Osteoblast (primary cell): ENCODE results near the gene ARAF. TPM values are rescaled to one million over a fixed set of nuclear protein-coding genes. Genes with fewer than 3 reads are reported as not detected.

Experiments
- DNase-seq: peaks from one replicate; pipeline ENCODE4 v3.0.0; 2011; ENCODE audit warnings: low spot score, mixed read lengths; ENCODE audit not compliant: insufficient read length; ENCODE audit errors: missing footprints
- H2AFZ ChIP-seq: 2 replicates; pipeline ENCODE4 v1.6.0; 2011; ENCODE audit warnings: mild to moderate bottlenecking, low read length
- H3K27ac ChIP-seq: 2 replicates; pipeline ENCODE4 v1.5.1; 2011; ENCODE audit warnings: mild to moderate bottlenecking, low read depth, low read length, moderate library complexity
- H3K27me3 ChIP-seq: 2 replicates; pipeline ENCODE4 v1.6.0; 2012; ENCODE audit warnings: mild to moderate bottlenecking, control low read depth, inconsistent platforms, low read length, moderate library complexity; ENCODE audit not compliant: insufficient read depth
- H3K36me3 ChIP-seq: 2 replicates; pipeline ENCODE4 v1.5.1; 2011; ENCODE audit warnings: mild to moderate bottlenecking, low read length, control low read depth, moderate library complexity; ENCODE audit not compliant: insufficient read depth
- H3K4me1 ChIP-seq: 2 replicates; pipeline ENCODE4 v1.5.1; 2011; ENCODE audit warnings: mild to moderate bottlenecking, low read length, control low read depth, moderate library complexity; ENCODE audit not compliant: insufficient read depth
- H3K4me2 ChIP-seq: 2 replicates; pipeline ENCODE4 v1.6.0; 2011; ENCODE audit warnings: mild to moderate bottlenecking, low read length; ENCODE audit not compliant: insufficient read depth
- H3K4me3 ChIP-seq: fragments of 200-600 bp; sonication (generic); 3 replicates; pipeline ENCODE4 v1.5.1; 2012; ENCODE audit warnings: mild to moderate bottlenecking, low read length, inconsistent platforms; ENCODE audit not compliant: insufficient read depth
- H3K79me2 ChIP-seq: 2 replicates; pipeline ENCODE4 v1.6.0; 2012; ENCODE audit warnings: mild to moderate bottlenecking, low read length, control low read depth, inconsistent platforms; ENCODE audit not compliant: insufficient read depth
- H3K9me3 ChIP-seq: 2 replicates; pipeline ENCODE4 v1.5.1; 2011; ENCODE audit warnings: low read depth, low read length, control low read depth
- H4K20me1 ChIP-seq: 2 replicates; pipeline ENCODE4 v1.6.0; 2012; ENCODE audit warnings: mild to moderate bottlenecking, low read length, control low read depth; ENCODE audit not compliant: insufficient read depth
- total RNA-seq: library from RNA; depleted of rRNA; stranded (reverse); fragments of >200 nt; gene quantifications from 2 replicates; pipeline ENCODE4 v1.2.3, GENCODE V29; 2012
- TF ChIP-seq, protein P1 (sequence below): IDR thresholded peaks from 2 replicates; pipeline ENCODE4 v1.5.1; 2011; ENCODE audit warnings: mild to moderate bottlenecking, low read depth, low read length, moderate library complexity; ENCODE audit errors: extremely low read depth

ARAF gene
- total RNA-seq, 1 donor = 21.0 TPM

DNA sequence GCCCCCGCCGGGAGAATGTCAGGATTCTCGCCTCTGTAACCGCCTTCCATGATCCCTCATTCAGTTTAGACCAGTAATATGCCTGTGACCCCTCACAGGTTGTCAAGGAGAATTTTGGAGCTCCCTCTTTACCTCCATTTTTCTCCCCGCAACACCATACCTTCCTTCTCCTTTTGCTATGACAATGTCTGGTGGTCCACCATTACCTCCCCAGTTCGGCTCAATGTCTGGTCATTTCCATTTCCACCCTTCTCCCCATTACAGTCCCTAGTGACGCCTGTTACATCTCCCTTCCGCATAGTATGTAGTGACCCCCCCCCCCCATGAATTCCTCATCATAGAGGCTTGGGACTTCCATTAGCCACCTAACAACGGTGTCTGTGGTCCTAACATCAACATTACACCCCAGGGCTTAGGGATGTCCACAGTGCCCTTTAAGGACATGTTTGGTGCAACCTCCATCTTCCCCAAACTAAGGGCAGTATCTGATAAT, 700 bp downstream of the ARAF start:
- Histone ChIP-seq H3K27me3 (no peaks in the 10 kb centered on the region), H3K4me1 (peaks cover 25% of the 10 kb centered on the region), H3K4me2 (peak overlapping the region; percentile 94), H3K36me3 (peaks cover 18% of the 10 kb centered on the region), H3K27ac (peak overlapping the region; percentile 95), H2AFZ (no peak overlapping the region), H4K20me1 (peaks cover 4% of the 10 kb centered on the region), H3K4me3 (peak overlapping the region; percentile 80), H3K9me3 (no peaks in the 10 kb centered on the region), H3K79me2 (peaks cover 33% of the 10 kb centered on the region)
- no peak for DNase-seq
- TF ChIP-seq, protein P1, sequence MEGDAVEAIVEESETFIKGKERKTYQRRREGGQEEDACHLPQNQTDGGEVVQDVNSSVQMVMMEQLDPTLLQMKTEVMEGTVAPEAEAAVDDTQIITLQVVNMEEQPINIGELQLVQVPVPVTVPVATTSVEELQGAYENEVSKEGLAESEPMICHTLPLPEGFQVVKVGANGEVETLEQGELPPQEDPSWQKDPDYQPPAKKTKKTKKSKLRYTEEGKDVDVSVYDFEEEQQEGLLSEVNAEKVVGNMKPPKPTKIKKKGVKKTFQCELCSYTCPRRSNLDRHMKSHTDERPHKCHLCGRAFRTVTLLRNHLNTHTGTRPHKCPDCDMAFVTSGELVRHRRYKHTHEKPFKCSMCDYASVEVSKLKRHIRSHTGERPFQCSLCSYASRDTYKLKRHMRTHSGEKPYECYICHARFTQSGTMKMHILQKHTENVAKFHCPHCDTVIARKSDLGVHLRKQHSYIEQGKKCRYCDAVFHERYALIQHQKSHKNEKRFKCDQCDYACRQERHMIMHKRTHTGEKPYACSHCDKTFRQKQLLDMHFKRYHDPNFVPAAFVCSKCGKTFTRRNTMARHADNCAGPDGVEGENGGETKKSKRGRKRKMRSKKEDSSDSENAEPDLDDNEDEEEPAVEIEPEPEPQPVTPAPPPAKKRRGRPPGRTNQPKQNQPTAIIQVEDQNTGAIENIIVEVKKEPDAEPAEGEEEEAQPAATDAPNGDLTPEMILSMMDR = no peak

DNA sequence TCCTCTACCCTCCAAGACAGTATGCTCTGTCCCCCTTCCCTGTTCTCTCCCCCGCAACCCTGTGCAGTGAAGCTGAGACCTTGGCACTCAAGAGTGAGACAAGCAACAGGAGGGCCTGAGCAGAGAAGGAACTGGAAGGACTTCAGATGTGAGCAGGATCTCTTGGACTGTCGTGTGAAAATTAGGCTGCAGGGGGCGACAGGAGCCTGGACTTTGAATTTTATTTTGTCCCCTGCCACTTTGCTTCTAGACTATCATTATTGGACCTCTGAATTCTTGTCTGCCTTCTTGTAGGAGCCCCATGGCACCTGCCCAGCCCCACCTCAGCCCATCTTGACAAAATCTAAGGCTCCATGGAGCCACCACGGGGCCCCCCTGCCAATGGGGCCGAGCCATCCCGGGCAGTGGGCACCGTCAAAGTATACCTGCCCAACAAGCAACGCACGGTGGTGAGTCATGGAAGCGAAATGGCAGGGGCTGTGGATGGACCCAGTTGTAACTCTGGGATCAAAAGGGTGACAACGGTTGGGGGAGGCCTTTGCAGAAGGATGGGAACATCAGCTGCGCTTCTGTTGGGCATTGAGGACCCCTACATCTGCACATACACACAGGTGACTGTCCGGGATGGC, 1.7 kb downstream of the ARAF start:
- DNase-seq = no peak
- TF ChIP-seq, protein P1 = peak; percentile 52
- H4K20me1 ChIP-seq = peaks cover 7% of the 10 kb centered on the region
- peak overlapping the region; percentile 36 for H3K4me2 ChIP-seq
- H3K27ac ChIP-seq = peak overlapping the region; percentile 59
- no peak overlapping the region for H3K4me3 ChIP-seq
- no peak overlapping the region for H2AFZ ChIP-seq
- H3K36me3 ChIP-seq = peaks cover 18% of the 10 kb centered on the region
- no peaks in the 10 kb centered on the region for H3K27me3 ChIP-seq
- H3K9me3 ChIP-seq = no peaks in the 10 kb centered on the region
- H3K79me2 ChIP-seq = peaks cover 33% of the 10 kb centered on the region
- peaks cover 25% of the 10 kb centered on the region for H3K4me1 ChIP-seq

DNA sequence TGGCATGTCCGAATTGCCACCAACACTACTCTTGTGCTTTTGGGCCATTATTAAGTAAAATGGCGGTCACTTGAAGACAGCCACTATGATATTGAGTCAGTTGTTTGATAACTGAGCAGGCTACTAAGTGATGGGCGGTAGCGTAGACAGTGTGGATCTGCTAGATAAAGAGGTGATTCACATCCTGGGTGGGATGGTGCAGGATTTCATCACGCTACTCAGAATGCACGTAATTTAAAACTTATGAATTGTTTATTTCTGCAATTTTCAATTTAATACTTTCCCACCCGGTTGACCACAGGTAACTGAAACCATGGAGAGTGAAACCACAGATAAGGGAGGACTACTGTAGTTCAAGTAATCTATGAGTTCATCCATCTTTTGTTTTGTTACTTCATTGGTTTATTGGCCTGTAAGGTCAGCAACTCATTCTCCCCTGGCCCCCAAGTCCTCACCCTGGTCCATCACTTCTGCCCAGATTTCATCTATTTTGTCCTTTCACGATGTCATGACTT, 2.9 kb downstream of the ARAF start:
- H3K4me3 ChIP-seq = no peak overlapping the region
- H3K9me3 ChIP-seq = no peaks in the 10 kb centered on the region
- H2AFZ ChIP-seq = no peak overlapping the region
- H3K27ac ChIP-seq = peak overlapping the region; percentile 72
- peaks cover 25% of the 10 kb centered on the region for H3K4me1 ChIP-seq
- H3K36me3 ChIP-seq = peaks cover 18% of the 10 kb centered on the region
- peaks cover 33% of the 10 kb centered on the region for H3K79me2 ChIP-seq
- H3K4me2 ChIP-seq = no peak overlapping the region
- no peak for DNase-seq
- H4K20me1 ChIP-seq = peaks cover 7% of the 10 kb centered on the region
- H3K27me3 ChIP-seq = no peaks in the 10 kb centered on the region
- TF ChIP-seq, protein P1 = no peak

DNA sequence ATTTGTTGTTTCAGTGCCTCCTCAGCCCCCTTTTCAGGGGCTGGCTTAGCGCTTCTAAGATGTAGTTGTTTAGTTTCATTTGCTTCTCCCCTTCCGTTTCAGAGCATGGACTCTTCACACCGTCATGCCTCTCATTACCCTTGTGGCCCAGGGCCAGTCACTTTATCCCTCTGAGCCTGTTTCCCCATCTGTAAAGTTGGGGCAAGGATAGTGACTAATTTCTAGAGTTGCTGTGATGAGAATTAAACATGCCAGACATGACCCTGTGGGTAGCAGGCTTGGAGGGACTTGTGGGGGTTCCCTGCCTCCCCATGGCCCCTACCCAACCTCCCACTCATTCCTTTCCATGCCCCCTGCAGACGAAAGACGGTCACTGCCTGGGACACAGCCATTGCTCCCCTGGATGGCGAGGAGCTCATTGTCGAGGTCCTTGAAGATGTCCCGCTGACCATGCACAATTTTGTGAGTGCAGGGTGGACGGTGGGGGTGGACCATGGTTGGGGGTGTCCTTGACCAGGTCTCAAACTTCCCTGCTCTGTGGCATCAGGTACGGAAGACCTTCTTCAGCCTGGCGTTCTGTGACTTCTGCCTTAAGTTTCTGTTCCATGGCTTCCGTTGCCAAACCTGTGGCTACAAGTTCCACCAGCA, 3.6 kb downstream of the ARAF start:
- Histone ChIP-seq H3K4me2 (no peak overlapping the region), H4K20me1 (peaks cover 7% of the 10 kb centered on the region), H3K79me2 (peaks cover 33% of the 10 kb centered on the region), H3K27me3 (no peaks in the 10 kb centered on the region), H3K36me3 (peaks cover 24% of the 10 kb centered on the region), H2AFZ (no peak overlapping the region), H3K4me1 (peaks cover 25% of the 10 kb centered on the region), H3K9me3 (no peaks in the 10 kb centered on the region), H3K27ac (peak overlapping the region; percentile 72), H3K4me3 (no peak overlapping the region)
- DNase-seq = no peak
- TF ChIP-seq, protein P1 = no peak
